SK-N-SH treated with all-trans-retinoic acid at 6 μM for 48 hours (cell line): Measurements from ENCODE around the gene ASCL5.

ENCODE experiments used
- ATAC-seq: fragments of 200-7000 bp; cut with Tn5 transposase; 3 replicates; pipeline ENCODE4 v1.9.1; 2020; ENCODE audit warnings: mild to moderate bottlenecking, moderate library complexity
- BACH2 ChIP-seq: fragments of 250-450 bp; sonication (Bioruptor Pico); IDR thresholded peaks from 2 replicates; pipeline ENCODE4 v1.9.0; 2021; ENCODE audit warnings: mild to moderate bottlenecking, borderline replicate concordance
- CSRNP3 ChIP-seq: fragments of 250-450 bp; sonication (Bioruptor Pico); IDR thresholded peaks from 2 replicates; pipeline ENCODE4 v1.5.1; 2021; ENCODE audit warnings: mild to moderate bottlenecking, moderate library complexity
- ESRRG ChIP-seq: fragments of 250-450 bp; sonication (Bioruptor Pico); IDR thresholded peaks from 2 replicates; pipeline ENCODE4 v1.6.1; 2021; ENCODE audit warnings: mild to moderate bottlenecking
- OSR1 ChIP-seq: fragments of 250-450 bp; sonication (Bioruptor Pico); IDR thresholded peaks from 2 replicates; pipeline ENCODE4 v1.8.0; 2022; ENCODE audit warnings: moderate library complexity, mild to moderate bottlenecking, inconsistent platforms
- PATZ1 ChIP-seq: fragments of 250-450 bp; sonication (Bioruptor Pico); IDR thresholded peaks from 2 replicates; pipeline ENCODE4 v1.8.0; 2020; ENCODE audit warnings: mild to moderate bottlenecking, moderate library complexity, borderline replicate concordance
- POU6F1 ChIP-seq: fragments of 250-450 bp; sonication (Bioruptor Pico); IDR thresholded peaks from 2 replicates; pipeline ENCODE4 v1.8.0; 2021; ENCODE audit warnings: low read depth, mild to moderate bottlenecking, moderate library complexity, borderline replicate concordance
- PPARA ChIP-seq: fragments of 250-450 bp; sonication (Bioruptor Pico); IDR thresholded peaks from 2 replicates; pipeline ENCODE4 v1.5.0; 2020; ENCODE audit warnings: mild to moderate bottlenecking, borderline replicate concordance
- RARB ChIP-seq: fragments of 250-450 bp; sonication (Bioruptor Pico); IDR thresholded peaks from 2 replicates; pipeline ENCODE4 v1.8.0; 2021; ENCODE audit warnings: mild to moderate bottlenecking, moderate library complexity
- TCF4 ChIP-seq: fragments of 250-450 bp; sonication (Bioruptor Pico); IDR thresholded peaks from 2 replicates; pipeline ENCODE4 v1.8.0; 2021; ENCODE audit warnings: mild to moderate bottlenecking, moderate library complexity, borderline replicate concordance
- TSHZ2 ChIP-seq: fragments of 250-450 bp; sonication (Bioruptor Pico); IDR thresholded peaks from 2 replicates; pipeline ENCODE4 v1.5.0; 2020; ENCODE audit warnings: mild to moderate bottlenecking, moderate library complexity
- ZC3H10 ChIP-seq: fragments of 250-450 bp; sonication (Bioruptor Pico); IDR thresholded peaks from 2 replicates; pipeline ENCODE4 v1.5.1; 2021; ENCODE audit warnings: mild to moderate bottlenecking, moderate library complexity
- ZFP3 ChIP-seq: fragments of 250-450 bp; sonication (Bioruptor Pico); IDR thresholded peaks from 2 replicates; pipeline ENCODE4 v1.5.0; 2020; ENCODE audit warnings: mild to moderate bottlenecking, moderate library complexity
- ZFP30 ChIP-seq: fragments of 450-650 bp; formaldehyde crosslinking; IDR thresholded peaks from 2 replicates; pipeline ENCODE4 v1.5.0; 2022; ENCODE audit warnings: mild to moderate bottlenecking, moderate library complexity
- ZNF565 ChIP-seq: fragments of 450-650 bp; formaldehyde crosslinking; conservative IDR thresholded peaks from 2 replicates; pipeline ENCODE4 v1.5.0; 2020; ENCODE audit warnings: low read depth, mild to moderate bottlenecking, moderate library complexity
- ZNF70 ChIP-seq: fragments of 450-650 bp; formaldehyde crosslinking; IDR thresholded peaks from 2 replicates; pipeline ENCODE4 v1.5.0; 2020; ENCODE audit warnings: mild to moderate bottlenecking, moderate library complexity

The ASCL5 gene

GRCh38 chr1:201147396-201148015 lies 20.5 kb upstream of the ASCL5 start (continued):
- TF ChIP-seq PATZ1 (CRISPR knock-in tag), result no peak
- TF ChIP-seq ZNF70, result no peak
- TF ChIP-seq CSRNP3, result no peak

GRCh38 chr1:201146626-201147390 lies 19.8 kb upstream of the ASCL5 start:
- ATAC-seq, result no peak
- TF ChIP-seq ZNF565 (CRISPR knock-in tag) (no peak), POU6F1 (CRISPR knock-in tag) (no peak), ZFP3 (no peak), ZC3H10 (CRISPR knock-in tag) (no peak), TSHZ2 (CRISPR knock-in tag) (no peak), PPARA (CRISPR knock-in tag) (no peak), PATZ1 (CRISPR knock-in tag) (no peak), OSR1 (CRISPR knock-in tag) (no peak), CSRNP3 (no peak), BACH2 (CRISPR knock-in tag) (no peak)

GRCh38 chr1:201145816-201146215 lies 18.8 kb upstream of the ASCL5 start:
- TF ChIP-seq TCF4 (no peak), ESRRG (CRISPR knock-in tag) (no peak), PATZ1 (CRISPR knock-in tag) (no peak), RARB (CRISPR knock-in tag) (no peak), ZFP30 (CRISPR knock-in tag) (no peak), CSRNP3 (no peak), BACH2 (CRISPR knock-in tag) (no peak)

More at GRCh38 chr1:201145816-201146215, 18.8 kb upstream of the ASCL5 start:
- no peak for ATAC-seq
